Stomach (tissue), 9 donors: Measurements from ENCODE around the gene ARL16. TPM values are rescaled to one million over a fixed set of nuclear protein-coding genes. Genes with fewer than 3 reads are reported as not detected.
A peak's percentile ranks its signal among the peaks of the same experiment; 100 is the strongest.
"Not testable (repeated sequence)": the region's sequence is repeated elsewhere in the genome, so short reads cannot be mapped to it uniquely, and the experiment has no call there.

Source experiments
- DNase-seq, 2 donors: peaks; one replicate each; pipeline versions ENCODE4 v3.0.0 to v3.0.0-alpha.2; 2013 to 2019
- H3K27ac ChIP-seq, 5 donors: fragments of 200-600 bp in 4 of 5; sonication (generic) in 4 of 5; one replicate each; pipeline ENCODE4 v1.5.1; 2013 to 2019; ENCODE audit warnings: mild to moderate bottlenecking in 1 of 5, moderate library complexity in 1 of 5
- H3K27me3 ChIP-seq, 3 donors: fragments of 200-600 bp; sonication (generic); one replicate each; pipeline ENCODE4 v1.5.1; 2017 to 2019; ENCODE audit warnings: mixed run types in 1 of 3
- H3K36me3 ChIP-seq, 4 donors: fragments of 200-600 bp; sonication (generic); 1 replicate in 3 of 4; 2 replicates in 1 of 4; pipeline ENCODE4 v1.5.1; 2016 to 2019
- H3K4me1 ChIP-seq, 4 donors: fragments of 200-600 bp; sonication (generic); one replicate each; pipeline ENCODE4 v1.5.1; 2016 to 2019
- H3K4me3 ChIP-seq, 4 donors: fragments of 200-600 bp; sonication (generic) in 3 of 4; one replicate each; pipeline ENCODE4 v1.5.1; 2016 to 2019; ENCODE audit warnings: mild to moderate bottlenecking in 1 of 4
- H3K9me3 ChIP-seq, 4 donors: fragments of 200-600 bp; sonication (generic); one replicate each; pipeline ENCODE4 v1.5.1; 2016 to 2019
- CTCF ChIP-seq, 7 experiments: fragments of 450-650 bp in 4 of 7; fragments of 200-600 bp in 3 of 7; sonication (generic) in 3 of 7; IDR thresholded peaks; one replicate each; pipeline ENCODE4 v1.5.1; 2016 to 2019; ENCODE audit warnings: antibody characterized with exemption in 7 of 7, control low read depth in 2 of 7, mild to moderate bottlenecking in 1 of 7
- EP300 ChIP-seq: sonication (generic); formaldehyde crosslinking; IDR thresholded peaks from one replicate; pipeline ENCODE4 v1.6.1; 2017; ENCODE audit warnings: antibody characterized with exemption
- POLR2A ChIP-seq, 4 donors: fragments of 450-650 bp; IDR thresholded peaks; one replicate each; pipeline ENCODE4 v1.6.1; 2016; ENCODE audit warnings: antibody characterized with exemption in 4 of 4, control low read depth in 2 of 4, mild to moderate bottlenecking in 1 of 4, moderate library complexity in 1 of 4
- POLR2AphosphoS5 ChIP-seq, 3 donors: sonication (generic); formaldehyde crosslinking; IDR thresholded peaks; one replicate each; pipeline ENCODE4 v1.6.1; 2016; ENCODE audit warnings: antibody characterized with exemption in 3 of 3
- WGBS, 5 donors: extraction: QIAGEN DNeasy Blood & Tissue Kit in 3 of 5; methylation state at CpG; one replicate each; pipeline versions ENCODE4 v1.1.5 to v1.1.7; 2013 to 2018; 5-methylcytosine and 5-hydroxymethylcytosine counted together
- intact Hi-C: fragments of 100-400 bp; cut with DNase I; formaldehyde crosslinking; loops from one replicate; pipeline ENCODE4 v1.15.1; 2023; ENCODE audit warnings: low total_unique reads
- polyA plus RNA-seq, 3 donors: library from polyadenylated mRNA; stranded (reverse); fragments of 200-250 nt; gene quantifications; one replicate each; pipeline ENCODE4 v1.2.3, GENCODE V29; 2013
- total RNA-seq, 5 donors: library from RNA; depleted of rRNA; stranded (reverse); fragments of >200 nt; gene quantifications; one replicate each; pipeline versions ENCODE4 v1.1.0 to v1.2.3, GENCODE V29; 2014 to 2016
- donor health status: healthy with polysubstance abuse.
- donor health status: Bipolar disorder and iron deficiency.
- donor health status: healthy.

ARL16 gene
- total and polyA plus RNA-seq, 8 donors, result 8.1 to 109 (median 39.8) TPM

- no peak for TF ChIP-seq EP300
- TF ChIP-seq POLR2A (IDR thresholded peaks at IDR 0.05), result no peak
- TF ChIP-seq POLR2AphosphoS5 (IDR thresholded peaks at IDR 0.05), result no peak
- no peak for TF ChIP-seq CTCF (IDR thresholded peaks at IDR 0.05)
- no peak overlapping the region for H3K27ac ChIP-seq
- WGBS, 5 donors, result 79 to 86% (median 86%) methylated on average over 11 of the region's 11 CpGs
- peaks cover 20 to 31% (median 27%) of the 10 kb centered on the region in 4 donors for H3K4me1 ChIP-seq
- intact Hi-C loops, result no loop called here
- H3K4me3 ChIP-seq, result no peak overlapping the region
- H3K27me3 ChIP-seq, result no peaks in the 10 kb centered on the region
- no peaks in the 10 kb centered on the region for H3K9me3 ChIP-seq
- H3K36me3 ChIP-seq, result peaks cover 0 to 23% (median 16%) of the 10 kb centered on the region in 4 donors
- no peak for DNase-seq
Observed at GRCh38 chr17:81680150-81680549, 3.4 kb downstream of the ARL16 start.

DNA sequence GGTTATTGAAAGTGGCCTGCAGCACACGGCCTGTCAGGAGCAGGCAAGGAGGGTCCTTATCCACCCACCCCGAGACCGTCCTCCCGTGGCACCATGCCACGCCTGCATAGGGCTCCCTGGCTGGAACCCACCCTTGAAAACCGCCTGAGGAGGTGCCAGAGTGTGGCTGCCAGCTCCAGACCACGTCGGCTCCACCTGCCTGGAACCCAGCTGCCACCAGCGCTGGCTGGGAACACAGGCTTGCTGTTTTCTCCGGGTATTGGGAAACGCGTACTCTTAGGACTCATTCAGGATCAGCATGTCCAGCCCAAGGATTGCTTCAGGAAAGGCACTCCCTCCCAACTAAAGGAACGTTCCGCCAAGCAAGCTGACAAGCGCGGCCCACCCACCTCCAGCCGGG lies 6.7 kb downstream of the ARL16 start:
- peaks cover 0 to 9% (median 4%) of the 10 kb centered on the region in 4 donors for H3K4me1 ChIP-seq
- H3K4me3 ChIP-seq, result no peak overlapping the region
- 80 to 94% (median 89%) methylated on average over 10 to 17 of the region's 17 CpGs for WGBS, 5 donors
- peaks cover 16 to 55% (median 44%) of the 10 kb centered on the region in 4 donors for H3K36me3 ChIP-seq
- no peaks in the 10 kb centered on the region for H3K27me3 ChIP-seq
- no peak for TF ChIP-seq POLR2AphosphoS5 (IDR thresholded peaks at IDR 0.05)
- no peak for TF ChIP-seq POLR2A (IDR thresholded peaks at IDR 0.05)
- TF ChIP-seq EP300, result no peak
- no peak for TF ChIP-seq CTCF (IDR thresholded peaks at IDR 0.05)
- no peaks in the 10 kb centered on the region for H3K9me3 ChIP-seq
- no peak overlapping the region for H3K27ac ChIP-seq
- intact Hi-C loops, result no loop called here
- no peak for DNase-seq

DNA sequence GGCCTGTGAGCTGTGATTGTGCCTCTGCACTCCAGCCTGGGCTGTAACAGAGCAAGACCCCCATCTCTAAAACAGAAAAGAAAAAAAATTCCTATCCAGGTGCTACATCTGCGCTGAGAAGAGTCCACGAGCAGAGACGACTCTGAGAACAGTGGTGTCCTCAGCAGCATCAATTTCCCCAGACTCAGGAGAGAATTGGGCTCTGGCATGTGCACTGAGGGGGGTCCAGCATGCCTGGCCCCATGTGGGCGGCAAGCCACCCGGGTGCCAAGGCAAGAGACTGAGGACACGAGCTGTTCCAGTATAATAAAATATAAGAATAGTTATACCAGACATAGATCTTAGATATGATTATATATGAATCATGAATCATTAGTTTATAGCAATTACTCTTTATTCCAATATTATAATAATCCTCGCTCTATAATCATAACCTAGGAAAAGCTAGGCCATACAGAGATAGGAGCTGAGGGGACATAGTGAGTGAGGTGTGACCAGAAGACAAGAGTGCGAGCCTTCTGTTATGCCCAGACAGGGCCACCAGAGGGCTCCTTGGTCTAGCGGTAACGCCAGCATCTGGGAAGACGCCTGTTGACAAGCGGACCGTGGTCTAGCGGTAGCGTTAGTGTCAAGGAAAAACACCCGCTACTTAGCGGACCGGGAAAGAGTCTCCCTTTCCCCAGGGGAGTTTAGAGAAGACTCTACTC lies 7.9 kb downstream of the ARL16 start:
- H3K9me3 ChIP-seq, intact Hi-C loops, H3K4me1 ChIP-seq, H3K27ac ChIP-seq, H3K27me3 ChIP-seq, H3K4me3 ChIP-seq: not testable (repeated sequence)
- TF ChIP-seq CTCF (IDR thresholded peaks at IDR 0.05), result peak in 5 of 7 experiments; percentile 27 to 80 (median 65)
- TF ChIP-seq POLR2AphosphoS5 (IDR thresholded peaks at IDR 0.05), result peak in 1 of 3 donors; percentile 25
- peak; percentile 18 to 46 for DNase-seq
- H3K36me3 ChIP-seq, result peaks cover 29 to 55% (median 48%) of the 10 kb centered on the region in 4 donors
- 37 to 41% (median 40%) methylated on average over 18 of the region's 18 CpGs for WGBS, 5 donors

GRCh38 chr17:81673561-81674258 lies 9.9 kb downstream of the ARL16 start:
- Histone ChIP-seq H3K27me3 (no peaks in the 10 kb centered on the region), H3K4me3 (no peak overlapping the region), H3K4me1 (peaks cover 0 to 10% (median 5%) of the 10 kb centered on the region in 4 donors), H3K36me3 (peaks cover 33 to 67% (median 61%) of the 10 kb centered on the region in 4 donors), H3K27ac (no peak overlapping the region), H3K9me3 (no peaks in the 10 kb centered on the region)
- intact Hi-C loops, result no loop called here
- no peak for TF ChIP-seq POLR2AphosphoS5 (IDR thresholded peaks at IDR 0.05)
- TF ChIP-seq CTCF (IDR thresholded peaks at IDR 0.05), result no peak
- no peak for TF ChIP-seq POLR2A (IDR thresholded peaks at IDR 0.05)
- no peak for TF ChIP-seq EP300
- no peak for DNase-seq
- 79 to 85% (median 83%) methylated on average over 13 to 18 of the region's 18 CpGs for WGBS, 5 donors
